WERI-Rb-1 (cell line): Measurements from ENCODE around the gene THSD8.

Source experiments
- DNase-seq: peaks from one replicate; pipeline ENCODE4 v3.0.0-alpha.2; 2020
- H3K27ac ChIP-seq: fragments of 250-450 bp; sonication (Bioruptor Pico); 2 replicates; pipeline ENCODE4 v1.5.1; 2020; ENCODE audit warnings: mild to moderate bottlenecking, moderate library complexity
- H3K27me3 ChIP-seq: fragments of 250-450 bp; sonication (Bioruptor Pico); 2 replicates; pipeline ENCODE4 v1.5.1; 2021; ENCODE audit warnings: mild to moderate bottlenecking, low read depth, moderate library complexity; ENCODE audit not compliant: insufficient read depth, severe bottlenecking
- H3K36me3 ChIP-seq: fragments of 250-450 bp; sonication (Bioruptor Pico); 2 replicates; pipeline ENCODE4 v1.5.1; 2020; ENCODE audit warnings: mild to moderate bottlenecking, moderate library complexity
- H3K4me3 ChIP-seq: 2 replicates; pipeline ENCODE4 v1.5.1; 2011; ENCODE audit warnings: low read depth, mild to moderate bottlenecking, control low read depth, low read length
- H3K9me3 ChIP-seq: fragments of 250-450 bp; sonication (Bioruptor Pico); 2 replicates; pipeline ENCODE4 v1.5.1; 2021; ENCODE audit warnings: mild to moderate bottlenecking, moderate library complexity; ENCODE audit not compliant: severe bottlenecking
- CTCF ChIP-seq: IDR thresholded peaks from 2 replicates; pipeline ENCODE4 v1.5.1; 2011; ENCODE audit warnings: low read depth, mild to moderate bottlenecking, control low read depth, inconsistent platforms, low read length

Gene THSD8

GRCh38 chr19:12825254-12826131 lies 23.6 kb downstream of the THSD8 start:
- DNase-seq: no peak
- no peak overlapping the region for H3K4me3 ChIP-seq
- TF ChIP-seq CTCF: no peak

GRCh38 chr19:12828494-12828893 lies 26.6 kb downstream of the THSD8 start:
- no peaks in the 10 kb centered on the region for H3K27me3 ChIP-seq
- H3K9me3 ChIP-seq: no peaks in the 10 kb centered on the region
- no peaks in the 10 kb centered on the region; the same call in 1 of the 2 replicates for H3K36me3 ChIP-seq
- H3K27ac ChIP-seq: 0 out of 2 replicates have a peak overlapping the region, but pooled peaks have one; percentile 5
- no peak for TF ChIP-seq CTCF
- peak; percentile 35 for DNase-seq
- no peak overlapping the region for H3K4me3 ChIP-seq

More at GRCh38 chr19:12825254-12826131, 23.6 kb downstream of the THSD8 start:
- Histone ChIP-seq H3K27ac (no peak overlapping the region), H3K27me3 (no peaks in the 10 kb centered on the region), H3K9me3 (no peaks in the 10 kb centered on the region), H3K36me3 (peaks cover 10% of the 10 kb centered on the region)

- Histone ChIP-seq H3K27me3 (no peaks in the 10 kb centered on the region), H3K36me3 (no peaks in the 10 kb centered on the region), H3K4me3 (peak overlapping the region; percentile 51), H3K9me3 (no peaks in the 10 kb centered on the region), H3K27ac (peak overlapping the region; percentile 81)
- DNase-seq: no peak
- no peak for TF ChIP-seq CTCF
Observed at GRCh38 chr19:12833418-12833737, 31.5 kb downstream of the THSD8 start.

- Histone ChIP-seq H3K27ac (peak overlapping the region; percentile 95), H3K9me3 (no peaks in the 10 kb centered on the region), H3K4me3 (peak overlapping the region; percentile 85), H3K36me3 (no peaks in the 10 kb centered on the region; the same call in 1 of the 2 replicates), H3K27me3 (no peaks in the 10 kb centered on the region)
- TF ChIP-seq CTCF: 0 out of 2 replicates have a peak, but pooled peaks have one; percentile 7
- DNase-seq: peak; percentile 84
Observed at GRCh38 chr19:12833738-12834565, 32.1 kb downstream of the THSD8 start.

- Histone ChIP-seq H3K9me3 (no peaks in the 10 kb centered on the region), H3K36me3 (no peaks in the 10 kb centered on the region; the same call in none of the 2 replicates), H3K4me3 (peak within 1 kb of the TSS; percentile 85), H3K27me3 (no peaks in the 10 kb centered on the region), H3K27ac (peak within 1 kb of the TSS; percentile 95)
- no peak for TF ChIP-seq CTCF
- DNase-seq: peak; percentile 63
Observed at GRCh38 chr19:12834566-12834943, 32.7 kb downstream of the THSD8 start, which contains the start of gene RTBDN. Gene RTBDN, minus strand, starts transcription at chr19:12834579. Its CDS starts 4,600 bp downstream, at chr19:12829979.
